HEK293 (cell line): Measurements from ENCODE around the gene RFTN2.

Experiments used
- ZNF239 ChIP-seq: fragments of 450-650 bp; formaldehyde crosslinking; IDR thresholded peaks from 2 replicates; pipeline ENCODE4 v1.5.1; 2016; ENCODE audit warnings: missing biosample characterization, missing genetic modification characterization
- ZNF404 ChIP-seq: fragments of 450-650 bp; formaldehyde crosslinking; IDR thresholded peaks from 2 replicates; pipeline ENCODE4 v1.5.1; 2017; ENCODE audit warnings: missing biosample characterization, missing genetic modification characterization
- ZNF580 ChIP-seq: fragments of 450-650 bp; formaldehyde crosslinking; IDR thresholded peaks from 2 replicates; pipeline ENCODE4 v1.5.1; 2016; ENCODE audit warnings: missing biosample characterization, missing genetic modification characterization
- TF ChIP-seq, protein P1 (sequence below): fragments of 450-650 bp; formaldehyde crosslinking; IDR thresholded peaks from 2 replicates; pipeline ENCODE4 v1.5.1; 2016; ENCODE audit warnings: missing biosample characterization, missing genetic modification characterization
- TF ChIP-seq, protein P2 (sequence below): IDR thresholded peaks from 2 replicates; pipeline ENCODE4 v1.6.1; 2011; ENCODE audit warnings: mild to moderate bottlenecking, low read depth, low read length, borderline replicate concordance
- TF ChIP-seq, protein P3 (sequence below): fragments of 450-650 bp; IDR thresholded peaks from 2 replicates; pipeline ENCODE4 v1.5.1; 2018; ENCODE audit warnings: missing biosample characterization, missing genetic modification characterization

- TF ChIP-seq ZNF580 (tag by site-specific recombination) (no peak), ZNF404 (tag by site-specific recombination) (no peak), ZNF239 (tag by site-specific recombination) (no peak)
- TF ChIP-seq, protein P1, sequence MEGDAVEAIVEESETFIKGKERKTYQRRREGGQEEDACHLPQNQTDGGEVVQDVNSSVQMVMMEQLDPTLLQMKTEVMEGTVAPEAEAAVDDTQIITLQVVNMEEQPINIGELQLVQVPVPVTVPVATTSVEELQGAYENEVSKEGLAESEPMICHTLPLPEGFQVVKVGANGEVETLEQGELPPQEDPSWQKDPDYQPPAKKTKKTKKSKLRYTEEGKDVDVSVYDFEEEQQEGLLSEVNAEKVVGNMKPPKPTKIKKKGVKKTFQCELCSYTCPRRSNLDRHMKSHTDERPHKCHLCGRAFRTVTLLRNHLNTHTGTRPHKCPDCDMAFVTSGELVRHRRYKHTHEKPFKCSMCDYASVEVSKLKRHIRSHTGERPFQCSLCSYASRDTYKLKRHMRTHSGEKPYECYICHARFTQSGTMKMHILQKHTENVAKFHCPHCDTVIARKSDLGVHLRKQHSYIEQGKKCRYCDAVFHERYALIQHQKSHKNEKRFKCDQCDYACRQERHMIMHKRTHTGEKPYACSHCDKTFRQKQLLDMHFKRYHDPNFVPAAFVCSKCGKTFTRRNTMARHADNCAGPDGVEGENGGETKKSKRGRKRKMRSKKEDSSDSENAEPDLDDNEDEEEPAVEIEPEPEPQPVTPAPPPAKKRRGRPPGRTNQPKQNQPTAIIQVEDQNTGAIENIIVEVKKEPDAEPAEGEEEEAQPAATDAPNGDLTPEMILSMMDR (tag by site-specific recombination) = no peak
- TF ChIP-seq, protein P2, sequence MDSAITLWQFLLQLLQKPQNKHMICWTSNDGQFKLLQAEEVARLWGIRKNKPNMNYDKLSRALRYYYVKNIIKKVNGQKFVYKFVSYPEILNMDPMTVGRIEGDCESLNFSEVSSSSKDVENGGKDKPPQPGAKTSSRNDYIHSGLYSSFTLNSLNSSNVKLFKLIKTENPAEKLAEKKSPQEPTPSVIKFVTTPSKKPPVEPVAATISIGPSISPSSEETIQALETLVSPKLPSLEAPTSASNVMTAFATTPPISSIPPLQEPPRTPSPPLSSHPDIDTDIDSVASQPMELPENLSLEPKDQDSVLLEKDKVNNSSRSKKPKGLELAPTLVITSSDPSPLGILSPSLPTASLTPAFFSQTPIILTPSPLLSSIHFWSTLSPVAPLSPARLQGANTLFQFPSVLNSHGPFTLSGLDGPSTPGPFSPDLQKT = no peak
- TF ChIP-seq, protein P3, sequence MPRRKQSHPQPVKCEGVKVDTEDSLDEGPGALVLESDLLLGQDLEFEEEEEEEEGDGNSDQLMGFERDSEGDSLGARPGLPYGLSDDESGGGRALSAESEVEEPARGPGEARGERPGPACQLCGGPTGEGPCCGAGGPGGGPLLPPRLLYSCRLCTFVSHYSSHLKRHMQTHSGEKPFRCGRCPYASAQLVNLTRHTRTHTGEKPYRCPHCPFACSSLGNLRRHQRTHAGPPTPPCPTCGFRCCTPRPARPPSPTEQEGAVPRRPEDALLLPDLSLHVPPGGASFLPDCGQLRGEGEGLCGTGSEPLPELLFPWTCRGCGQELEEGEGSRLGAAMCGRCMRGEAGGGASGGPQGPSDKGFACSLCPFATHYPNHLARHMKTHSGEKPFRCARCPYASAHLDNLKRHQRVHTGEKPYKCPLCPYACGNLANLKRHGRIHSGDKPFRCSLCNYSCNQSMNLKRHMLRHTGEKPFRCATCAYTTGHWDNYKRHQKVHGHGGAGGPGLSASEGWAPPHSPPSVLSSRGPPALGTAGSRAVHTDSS (tag by site-specific recombination) = no peak
These were observed 47.3 kb downstream of the RFTN2 start for GRCh38 chr2:197628043-197628500.
